H1 (cell line): ENCODE measurements around the gene PRKD1. TPM values are rescaled to one million over a fixed set of nuclear protein-coding genes. Genes with fewer than 3 reads are reported as not detected.

ENCODE experiments used
- CTCF ChIA-PET: fragments of 300-600 bp; sonication (Branson Sonifier 250); formaldehyde crosslinking; loops from one replicate; lab custom pipeline; 2021; ENCODE audit not compliant: partially characterized antibody; lab: Charles Lee
- POLR2A ChIA-PET: fragments of 300-600 bp; sonication (Branson Sonifier 250); formaldehyde crosslinking; loops from one replicate; lab custom pipeline; 2021; ENCODE audit warnings: inconsistent platforms; ENCODE audit not compliant: partially characterized antibody; lab: Charles Lee
- DNase-seq, 2 experiments: peaks; one replicate each; pipeline versions ENCODE4 v3.0.0 to v3.0.0-alpha.2; 2010 to 2022; ENCODE audit warnings: low spot score in 2 of 2, low read depth in 1 of 2, mixed read lengths in 1 of 2
- FAIRE-seq: peaks from 2 replicates; lab custom pipeline; 2011; peaks lifted over from hg19 to GRCh38; lab: Jason Lieb, UNC
- H2AFZ ChIP-seq: 2 replicates; pipeline ENCODE4 v1.8.1; 2012; ENCODE audit warnings: low read length, inconsistent platforms
- H2AK5ac ChIP-seq: 2 replicates; pipeline ENCODE4 v1.6.1; 2013; ENCODE audit warnings: low read depth, low read length
- H2BK120ac ChIP-seq: replicated peaks from 2 replicates; pipeline ENCODE3; 2013; ENCODE audit warnings: low read depth, low read length, inconsistent platforms
- H2BK12ac ChIP-seq: 2 replicates; pipeline ENCODE4 v1.6.1; 2013; ENCODE audit warnings: low read depth, low read length
- H2BK15ac ChIP-seq: 2 replicates; pipeline ENCODE4 v1.6.1; 2013; ENCODE audit warnings: low read length
- H2BK20ac ChIP-seq: 2 replicates; pipeline ENCODE4 v1.6.1; 2013; ENCODE audit warnings: low read length
- H2BK5ac ChIP-seq: 2 replicates; pipeline ENCODE4 v1.6.1; 2013; ENCODE audit warnings: low read depth, low read length
- H3K14ac ChIP-seq: 2 replicates; pipeline ENCODE4 v1.6.1; 2013; ENCODE audit warnings: inconsistent platforms; ENCODE audit not compliant: insufficient read length
- H3K18ac ChIP-seq: 2 replicates; pipeline ENCODE4 v1.6.1; 2013; ENCODE audit warnings: low read length; ENCODE audit errors: extremely low read depth
- H3K23ac ChIP-seq: 2 replicates; pipeline ENCODE4 v1.6.1; 2013; ENCODE audit warnings: inconsistent platforms; ENCODE audit not compliant: insufficient read length
- H3K23me2 ChIP-seq: 2 replicates; pipeline ENCODE4 v1.6.1; 2013; ENCODE audit warnings: low read depth, low read length
- H3K27ac ChIP-seq: 2 replicates; pipeline ENCODE4 v1.6.1; 2011; ENCODE audit warnings: low read depth, low read length, inconsistent platforms
- H3K27me3 ChIP-seq, 4 experiments: replicated peaks in 1 of 4; 1 replicate in 1 of 4; 2 replicates in 3 of 4; pipeline versions ENCODE4 v1.6.1 to v1.8.1; 2011 to 2013; ENCODE audit warnings: low read length in 3 of 4, mild to moderate bottlenecking in 3 of 4, inconsistent platforms in 2 of 4, mixed read lengths in 2 of 4, moderate library complexity in 1 of 4; ENCODE audit not compliant: control insufficient read depth in 3 of 4, insufficient read depth in 3 of 4; ENCODE audit errors: extremely low read depth in 1 of 4
- H3K36me3 ChIP-seq, 4 experiments: 2 replicates each; pipeline versions ENCODE4 v1.6.1 to v1.8.1; 2011 to 2013; ENCODE audit warnings: mild to moderate bottlenecking in 4 of 4, low read length in 3 of 4, moderate library complexity in 2 of 4, control low read depth in 1 of 4, inconsistent platforms in 1 of 4; ENCODE audit not compliant: insufficient read depth in 4 of 4, control insufficient read depth in 2 of 4
- H3K4ac ChIP-seq: replicated peaks from 2 replicates; pipeline ENCODE3; 2013; ENCODE audit warnings: low read length, low read depth, mixed read lengths, inconsistent platforms; ENCODE audit not compliant: insufficient read length
- H3K4me1 ChIP-seq, 4 experiments: replicated peaks in 1 of 4; 1 replicate in 1 of 4; 2 replicates in 3 of 4; pipeline versions ENCODE4 v1.6.1 to v1.8.1; 2011 to 2013; ENCODE audit warnings: low read length in 3 of 4, inconsistent platforms in 2 of 4, mixed read lengths in 1 of 4; ENCODE audit not compliant: insufficient read depth in 4 of 4, control insufficient read depth in 3 of 4
- H3K4me2 ChIP-seq, 2 experiments: 2 replicates each; pipeline versions ENCODE4 v1.6.1 to v1.8.1; 2011 to 2013; ENCODE audit warnings: low read depth in 2 of 2, low read length in 2 of 2, control low read depth in 1 of 2, inconsistent platforms in 1 of 2, mild to moderate bottlenecking in 1 of 2; ENCODE audit not compliant: insufficient read depth in 1 of 2
- H3K4me3 ChIP-seq, 4 experiments: fragments of 200-600, 300-600 bp in 1 of 4; sonication (generic), shearing (Covaris generic), sonication (Bioruptor Twin) in 1 of 4; 2 replicates each; pipeline versions ENCODE4 v1.5.1 to v1.8.1; 2011 to 2016; ENCODE audit warnings: low read length in 4 of 4, low read depth in 3 of 4, control low read depth in 2 of 4, inconsistent platforms in 2 of 4, mild to moderate bottlenecking in 2 of 4, mixed read lengths in 1 of 4, moderate library complexity in 1 of 4; ENCODE audit not compliant: insufficient read depth in 2 of 4; ENCODE audit errors: extremely low read depth in 1 of 4
- H3K56ac ChIP-seq: replicated peaks from 2 replicates; pipeline ENCODE3; 2013; ENCODE audit warnings: low read depth, mild to moderate bottlenecking, mixed read lengths, low read length, inconsistent platforms; ENCODE audit not compliant: insufficient read length
- H3K79me1 ChIP-seq: 2 replicates; pipeline ENCODE4 v1.6.1; 2013; ENCODE audit warnings: low read depth, low read length, control low read depth
- H3K79me2 ChIP-seq, 2 experiments: 2 replicates each; pipeline versions ENCODE4 v1.6.1 to v1.8.1; 2012 to 2013; ENCODE audit warnings: low read length in 2 of 2, mild to moderate bottlenecking in 2 of 2, inconsistent platforms in 1 of 2; ENCODE audit not compliant: insufficient read depth in 2 of 2, control insufficient read depth in 1 of 2
- H3K9ac ChIP-seq, 4 experiments: replicated peaks in 1 of 4; 1 replicate in 1 of 4; 2 replicates in 3 of 4; pipeline versions ENCODE4 v1.6.1 to v1.8.1; 2011 to 2013; ENCODE audit warnings: low read depth in 3 of 4, low read length in 3 of 4, control low read depth in 2 of 4, mild to moderate bottlenecking in 2 of 4, moderate library complexity in 2 of 4, inconsistent platforms in 1 of 4; ENCODE audit errors: extremely low read depth in 1 of 4
- H3K9me3 ChIP-seq, 2 experiments: 2 replicates each; pipeline versions ENCODE4 v1.6.1 to v1.8.1; 2012 to 2013; ENCODE audit warnings: mild to moderate bottlenecking in 2 of 2, moderate library complexity in 2 of 2, control low read depth in 1 of 2, inconsistent platforms in 1 of 2, low read depth in 1 of 2, low read length in 1 of 2, mixed read lengths in 1 of 2; ENCODE audit not compliant: insufficient read depth in 2 of 2
- H4K20me1 ChIP-seq, 2 experiments: replicated peaks in 1 of 2; 2 replicates each; pipeline versions ENCODE3 to v1.8.1; 2011 to 2013; ENCODE audit warnings: inconsistent platforms in 2 of 2, low read length in 2 of 2, mild to moderate bottlenecking in 1 of 2; ENCODE audit not compliant: insufficient read depth in 2 of 2, control insufficient read depth in 1 of 2
- H4K5ac ChIP-seq: 2 replicates; pipeline ENCODE4 v1.6.1; 2013; ENCODE audit warnings: low read length, low read depth, mixed read lengths, inconsistent platforms; ENCODE audit not compliant: insufficient read length
- H4K8ac ChIP-seq: 2 replicates; pipeline ENCODE4 v1.8.0; 2013; ENCODE audit warnings: mild to moderate bottlenecking, moderate library complexity, low read length, inconsistent platforms; ENCODE audit not compliant: insufficient read depth; ENCODE audit errors: extremely low read depth
- H4K91ac ChIP-seq: replicated peaks from 2 replicates; pipeline ENCODE3; 2013; ENCODE audit warnings: low read length, mixed read lengths, inconsistent platforms; ENCODE audit not compliant: insufficient read length
- BACH1 ChIP-seq: IDR thresholded peaks from 2 replicates; pipeline ENCODE4 v1.6.1; 2012; ENCODE audit warnings: low read length, improper control_type of control experiment
- CBX5 ChIP-seq: fragments of 300-800, 300-1000 bp; sonication (generic); IDR thresholded peaks from 2 replicates; pipeline ENCODE4 v1.7.1; 2016; ENCODE audit warnings: antibody characterized with exemption, low read length, low read depth
- CBX8 ChIP-seq: fragments of 300-800, 300-1000 bp; sonication (generic); IDR thresholded peaks from 2 replicates; pipeline ENCODE4 v1.7.1; 2016; ENCODE audit warnings: low read depth, low read length, borderline replicate concordance
- CTBP2 ChIP-seq: IDR thresholded peaks from 2 replicates; pipeline ENCODE4 v1.7.0; 2011; ENCODE audit warnings: borderline replicate concordance, mild to moderate bottlenecking, moderate library complexity, mixed read lengths, low read length; ENCODE audit not compliant: insufficient read depth, insufficient read length
- E2F6 ChIP-seq: IDR thresholded peaks from 2 replicates; pipeline ENCODE4 v1.6.1; 2012; ENCODE audit warnings: inconsistent platforms
- EP300 ChIP-seq, 2 experiments: IDR thresholded peaks; 1 replicate in 1 of 2; 2 replicates in 1 of 2; pipeline ENCODE4 v1.6.1; 2011 to 2012; ENCODE audit warnings: low read depth in 2 of 2, low read length in 2 of 2, mild to moderate bottlenecking in 2 of 2, borderline replicate concordance in 1 of 2, inconsistent platforms in 1 of 2, moderate library complexity in 1 of 2
- RNF2 ChIP-seq: fragments of 200-900, 300-1000 bp; sonication (generic); IDR thresholded peaks from 2 replicates; pipeline ENCODE4 v1.7.1; 2016; ENCODE audit warnings: borderline replicate concordance, low read depth, mild to moderate bottlenecking, antibody characterized with exemption, low read length; ENCODE audit not compliant: poor library complexity, severe bottlenecking; ENCODE audit errors: missing control alignments
- RXRA ChIP-seq: IDR thresholded peaks from 2 replicates; pipeline ENCODE4 v1.6.1; 2011; ENCODE audit warnings: low read depth, mild to moderate bottlenecking, low read length, moderate library complexity; ENCODE audit not compliant: insufficient read depth
- SAP30 ChIP-seq: fragments of 300-600 bp; sonication (generic); IDR thresholded peaks from 2 replicates; pipeline ENCODE4 v1.7.1; 2012; ENCODE audit warnings: low read length, moderate library complexity, mild to moderate bottlenecking, inconsistent platforms; ENCODE audit not compliant: insufficient read depth, insufficient replicate concordance
- SIX5 ChIP-seq: IDR thresholded peaks from 2 replicates; pipeline ENCODE4 v1.6.1; 2011; ENCODE audit warnings: mild to moderate bottlenecking, low read depth, low read length
- SP1 ChIP-seq: IDR thresholded peaks from 2 replicates; pipeline ENCODE4 v1.6.1; 2011; ENCODE audit warnings: low read depth, low read length
- SRF ChIP-seq: IDR thresholded peaks from 2 replicates; pipeline ENCODE4 v1.6.1; 2011; ENCODE audit warnings: mild to moderate bottlenecking, low read depth, low read length, moderate library complexity
- TAF1 ChIP-seq: IDR thresholded peaks from 2 replicates; pipeline ENCODE4 v1.6.1; 2011; ENCODE audit warnings: mild to moderate bottlenecking, low read depth, low read length
- YY1 ChIP-seq: IDR thresholded peaks from 2 replicates; pipeline ENCODE4 v1.6.1; 2011; ENCODE audit warnings: low read depth, mild to moderate bottlenecking, low read length
- WGBS, 2 experiments: shearing (Covaris generic) in 1 of 2; methylation state at CpG; one replicate each; pipeline versions ENCODE4 v1.1.6 to v1.1.7; 2013 to 2015; ENCODE audit warnings: low lambda C conversion rate in 2 of 2, mixed read lengths in 2 of 2, inconsistent platforms in 1 of 2, low coverage in 1 of 2, missing lambda C conversion rate in 1 of 2; ENCODE audit not compliant: insufficient replicate concordance in 2 of 2, insufficient coverage in 1 of 2, insufficient read length in 1 of 2; ENCODE audit errors: extremely low coverage in 1 of 2, missing lambda C conversion rate in 1 of 2; 5-methylcytosine and 5-hydroxymethylcytosine counted together
- polyA plus RNA-seq, 7 experiments: library from polyadenylated mRNA; depleted of rRNA in 3 of 7; stranded (reverse) in 5 of 7; unstranded in 2 of 7; fragments of >200 nt in 5 of 7; fragments of 200-250 nt in 2 of 7; gene quantifications; 1 replicate in 5 of 7; 2 replicates in 1 of 7; 4 replicates in 1 of 7; pipeline versions ENCODE4 v1.2.1 to v1.2.3, GENCODE V29; 2011 to 2013; ENCODE audit warnings: missing spikeins in 2 of 7, mixed read lengths in 2 of 7
- total RNA-seq: library from RNA; stranded (reverse); fragmentation: NEBNext Ultra II Directional; extraction: Animal tissue kit (Norgen Biotek cat#: 25700); gene quantifications from 2 replicates; pipeline ENCODE4 v1.2.1, GENCODE V29; 2021

PRKD1 gene
- total and polyA plus RNA-seq, 2 of the 8 experiments (the other 6 are each of a cell fraction or from before 2014, with no cell fraction given), result 3.6 to 6.8 TPM

- WGBS, 2 experiments, result 88% methylated on average over 2 of the region's 2 CpGs; no CpG with 5 or more reads in 1 of the 2 experiments
- no peak overlapping the region for H2BK15ac ChIP-seq
- no peak overlapping the region for H3K56ac ChIP-seq
- ChIA-PET POLR2A (no interaction called here), CTCF (interaction anchor here (0.9 kb wide), 1 partner anchor 118 kb away, joined by 3 read pairs; no protein-coding TSS in a partner anchor)
- H2BK5ac ChIP-seq, result no peak overlapping the region
- no peak overlapping the region for H2AK5ac ChIP-seq
- no peak overlapping the region for H2BK20ac ChIP-seq
- no peak overlapping the region for H3K9ac ChIP-seq
- no peaks in the 10 kb centered on the region for H3K79me2 ChIP-seq
- H3K23me2 ChIP-seq, result no peaks in the 10 kb centered on the region
- H3K23ac ChIP-seq, result no peak overlapping the region
- no peak overlapping the region for H3K18ac ChIP-seq
- no peak overlapping the region for H2BK120ac ChIP-seq
- DNase-seq (no peak), FAIRE-seq (no peak)
- H4K91ac ChIP-seq, result no peak overlapping the region
- no peak overlapping the region for H3K4me2 ChIP-seq
- no peak overlapping the region for H4K5ac ChIP-seq
- H3K4me1 ChIP-seq, result no peaks in the 10 kb centered on the region
- H3K27me3 ChIP-seq, result no peaks in the 10 kb centered on the region
- no peak overlapping the region for H3K14ac ChIP-seq
- H4K20me1 ChIP-seq, result no peaks in the 10 kb centered on the region
- no peak overlapping the region for H3K4ac ChIP-seq
- no peak overlapping the region for H3K4me3 ChIP-seq
- no peaks in the 10 kb centered on the region for H3K79me1 ChIP-seq
- H3K27ac ChIP-seq, result no peak overlapping the region
- H3K36me3 ChIP-seq, result no peaks in the 10 kb centered on the region
- no peak overlapping the region for H2BK12ac ChIP-seq
- no peak overlapping the region for H4K8ac ChIP-seq
- no peaks in the 10 kb centered on the region for H3K9me3 ChIP-seq
- H2AFZ ChIP-seq, result no peak overlapping the region
- TF ChIP-seq SIX5 (no peak), RNF2 (no peak), TAF1 (no peak), YY1 (no peak), SAP30 (no peak), CBX5 (no peak), RXRA (no peak), SRF (no peak), EP300 (IDR thresholded peaks at IDR 0.05; ENCODE audit: borderline replicate concordance in 1 of 2, low read depth in 2 of 2, low read length in 2 of 2) (no peak), BACH1 (no peak), E2F6 (no peak), CTBP2 (no peak), SP1 (no peak), CBX8 (no peak)
These were observed 8.7 kb downstream of the PRKD1 start for GRCh38 chr14:29918981-29919380.
